NCI-H1417 treated with DMSO at 0.1 percent for 48 hours (cell line): ENCODE measurements around the gene SEC24D.

ENCODE experiments used
- DNase-seq: peaks from one replicate; lab custom pipeline; 2025; lab: John Stamatoyannopoulos, UW

The SEC24D gene

GRCh38 chr4:118842055-118842454 is 6.1 kb upstream of the SEC24D start:
- no peak for DNase-seq

DNA sequence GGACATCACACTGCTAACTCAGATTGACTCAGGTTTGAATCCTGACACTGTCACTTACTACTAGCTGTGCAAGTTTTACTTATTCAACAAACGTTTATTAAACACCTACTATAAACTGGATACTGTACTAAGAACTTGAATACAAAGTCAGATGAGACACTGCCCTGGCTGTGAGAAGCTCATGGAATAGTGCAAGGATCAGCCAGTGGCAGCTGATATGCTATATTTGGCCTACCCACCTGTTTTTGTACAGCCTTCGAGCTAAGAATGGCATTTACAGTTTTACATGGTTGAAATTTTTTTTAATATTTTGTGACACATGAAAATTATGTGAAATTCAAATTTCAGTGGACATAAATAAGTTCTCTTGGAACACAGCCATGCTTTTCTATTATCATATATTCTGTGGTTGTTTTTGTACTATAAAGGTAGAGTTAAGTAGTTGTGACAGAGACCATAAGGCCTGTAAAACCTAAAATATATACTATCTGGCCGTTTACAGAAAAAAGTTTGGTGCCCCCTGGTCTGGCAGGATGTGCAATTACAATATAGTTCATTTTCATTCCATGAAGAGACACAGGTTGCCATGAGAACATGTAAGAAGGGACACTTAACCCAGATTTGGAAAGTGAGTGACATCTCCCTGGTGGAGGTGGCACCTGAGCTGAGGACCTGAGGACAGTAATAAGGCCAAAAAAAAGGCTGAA is 3.4 kb upstream of the SEC24D start:
- no peak for DNase-seq

DNA sequence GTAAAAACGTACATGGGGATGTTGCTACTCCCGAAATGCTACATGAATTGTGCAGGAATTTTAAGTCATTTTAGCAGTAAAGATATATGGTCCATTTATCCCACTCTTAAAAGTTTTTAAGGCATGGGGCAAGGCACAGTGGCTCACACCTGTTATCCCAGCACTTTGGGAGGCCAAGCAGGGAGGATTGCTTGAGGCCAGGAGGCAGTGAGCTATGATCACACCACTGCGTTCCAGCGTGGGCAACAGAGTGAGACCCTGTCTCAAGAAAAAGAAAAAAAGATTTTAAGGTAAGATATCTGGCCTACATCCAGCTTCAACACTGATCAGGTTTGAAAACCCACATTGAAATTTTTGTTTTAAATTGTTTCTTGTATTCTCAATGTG is 1.2 kb upstream of the SEC24D start:
- no peak for DNase-seq

DNA sequence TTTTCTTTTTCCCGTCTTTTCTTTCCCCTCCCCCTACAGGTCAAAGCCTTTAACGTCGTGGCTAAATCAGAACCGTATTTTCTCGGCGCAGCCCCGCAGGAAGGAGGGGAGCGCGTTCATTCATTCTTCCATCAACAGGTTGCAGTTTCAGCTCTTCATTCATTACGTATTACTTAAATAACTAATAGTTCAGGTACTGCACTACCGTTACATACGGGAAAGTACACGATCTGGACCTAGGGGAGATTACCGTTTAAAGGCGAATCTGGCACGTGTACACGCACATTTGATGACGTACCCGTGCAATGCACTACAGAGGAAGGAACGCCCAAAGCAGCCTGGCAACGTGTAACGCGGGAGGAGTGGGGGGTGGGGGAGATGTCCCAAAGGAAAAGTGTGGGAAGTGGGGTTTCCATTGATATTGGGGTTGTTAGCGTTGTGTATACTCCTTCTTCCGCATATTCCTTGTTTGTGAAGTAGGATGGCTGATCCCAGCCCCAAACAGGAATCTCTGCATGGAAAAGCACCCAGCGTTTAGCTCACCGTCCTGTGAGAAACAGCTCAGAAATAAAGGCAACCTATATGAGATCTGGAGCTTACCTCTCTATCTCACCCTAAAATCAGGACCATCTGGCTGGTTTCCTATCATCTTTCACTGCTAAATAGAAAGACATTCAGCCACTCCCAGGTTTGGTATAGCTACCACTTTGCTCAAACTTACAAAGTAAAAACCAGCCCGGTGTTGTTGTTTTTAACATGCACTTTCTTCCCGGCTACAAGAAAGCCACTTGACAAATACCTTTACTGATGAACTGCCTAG is 585 bp upstream of the SEC24D start:
- no peak for DNase-seq

GRCh38 chr4:118834960-118835569 is 861 bp downstream of the SEC24D start:
- DNase-seq = no peak

- no peak for DNase-seq
These were observed 1.9 kb downstream of the SEC24D start for GRCh38 chr4:118834070-118834469.

GRCh38 chr4:118833192-118833820 is 2.6 kb downstream of the SEC24D start:
- DNase-seq = no peak

- no peak for DNase-seq
These were observed 6.8 kb downstream of the SEC24D start for GRCh38 chr4:118829107-118829506.

- DNase-seq = no peak
These were observed 9.0 kb downstream of the SEC24D start for GRCh38 chr4:118826723-118827444.

GRCh38 chr4:118825799-118826198 is 10.1 kb downstream of the SEC24D start:
- no peak for DNase-seq

GRCh38 chr4:118824141-118824540 is 11.8 kb downstream of the SEC24D start:
- no peak for DNase-seq

DNA sequence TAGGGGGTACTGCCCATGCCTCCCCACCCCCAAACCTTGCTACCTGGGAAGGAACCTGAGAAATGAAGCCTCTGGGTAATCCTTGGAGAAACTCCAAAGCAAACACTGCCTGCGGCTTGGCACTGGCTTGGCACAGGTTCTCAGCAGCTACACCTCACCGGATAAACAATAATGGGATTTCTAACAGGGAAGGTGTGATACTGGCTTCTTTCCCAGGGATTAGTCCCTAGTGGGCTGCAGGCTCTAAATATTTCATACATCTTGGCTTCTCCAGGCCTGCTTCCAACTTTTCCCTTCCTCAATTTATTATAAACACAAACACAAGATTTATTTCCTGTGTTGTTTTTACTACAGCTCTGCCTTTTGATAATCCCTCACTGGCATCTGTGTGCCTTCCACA is 12.5 kb downstream of the SEC24D start:
- DNase-seq = no peak

DNA sequence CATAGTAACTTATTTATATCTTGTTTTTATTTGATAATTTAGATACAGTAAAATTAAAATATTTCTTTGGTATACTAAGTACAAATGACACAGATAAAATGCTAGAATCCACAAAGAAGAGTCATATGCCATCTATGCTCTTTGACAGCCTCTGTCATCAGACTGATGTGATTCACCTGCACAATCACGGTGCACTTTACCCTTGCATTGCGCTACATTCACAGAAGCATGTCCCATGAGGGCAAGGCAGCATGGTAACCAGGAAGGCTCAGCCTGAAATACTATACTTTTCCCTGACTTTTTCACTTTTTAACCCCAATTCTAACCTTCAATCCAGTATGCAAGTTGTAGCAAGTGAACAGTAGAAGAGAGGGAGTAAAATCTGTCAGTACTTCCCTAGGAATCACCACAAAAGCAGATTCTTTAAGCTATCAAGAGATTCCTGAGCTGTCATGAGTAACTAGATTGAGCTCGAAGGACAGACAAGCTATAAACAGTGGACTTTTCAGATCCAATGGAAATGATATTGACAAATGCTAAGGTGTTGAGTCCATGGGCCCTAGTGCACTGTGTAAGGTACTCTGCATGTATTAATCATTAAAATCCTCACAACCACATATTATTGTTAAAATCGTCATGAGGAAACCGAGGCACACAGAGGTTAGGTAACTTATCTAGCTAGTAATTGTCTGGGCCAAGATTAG is 14.2 kb downstream of the SEC24D start:
- no peak for DNase-seq

DNA sequence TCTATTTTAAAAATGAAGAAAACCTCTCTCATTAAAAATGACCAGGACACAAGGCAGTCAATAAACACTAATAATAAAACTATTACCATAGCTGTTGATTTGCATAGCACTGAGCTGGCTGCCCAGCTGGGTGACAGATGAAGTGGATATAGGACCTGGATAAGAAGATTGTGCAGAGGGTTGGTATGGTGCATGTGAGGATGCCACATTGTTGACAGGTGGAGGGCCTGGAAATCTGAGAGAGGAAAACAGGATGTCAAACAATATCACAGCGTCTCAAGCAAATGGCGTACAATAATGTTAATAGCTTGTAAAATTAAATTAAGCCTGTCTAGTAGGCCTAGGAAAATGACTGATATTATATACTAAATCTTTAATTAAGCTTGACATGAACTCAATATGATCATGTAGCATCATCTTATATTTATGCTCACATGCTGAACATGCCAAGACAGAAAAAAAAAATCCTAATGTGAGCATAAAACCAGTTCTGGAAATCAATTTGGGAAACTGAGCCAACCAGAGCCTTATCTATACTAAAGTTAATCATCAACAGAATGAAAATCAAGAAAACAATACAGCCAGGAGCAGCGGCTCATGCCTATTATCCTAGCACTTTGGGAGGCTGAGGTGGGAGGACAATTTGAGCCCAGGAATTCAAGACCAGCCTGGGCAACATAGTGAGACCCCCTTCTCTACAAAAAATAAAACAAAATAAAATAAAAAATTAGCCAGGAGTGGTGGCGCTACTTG is 18.6 kb downstream of the SEC24D start:
- no peak for DNase-seq

DNA sequence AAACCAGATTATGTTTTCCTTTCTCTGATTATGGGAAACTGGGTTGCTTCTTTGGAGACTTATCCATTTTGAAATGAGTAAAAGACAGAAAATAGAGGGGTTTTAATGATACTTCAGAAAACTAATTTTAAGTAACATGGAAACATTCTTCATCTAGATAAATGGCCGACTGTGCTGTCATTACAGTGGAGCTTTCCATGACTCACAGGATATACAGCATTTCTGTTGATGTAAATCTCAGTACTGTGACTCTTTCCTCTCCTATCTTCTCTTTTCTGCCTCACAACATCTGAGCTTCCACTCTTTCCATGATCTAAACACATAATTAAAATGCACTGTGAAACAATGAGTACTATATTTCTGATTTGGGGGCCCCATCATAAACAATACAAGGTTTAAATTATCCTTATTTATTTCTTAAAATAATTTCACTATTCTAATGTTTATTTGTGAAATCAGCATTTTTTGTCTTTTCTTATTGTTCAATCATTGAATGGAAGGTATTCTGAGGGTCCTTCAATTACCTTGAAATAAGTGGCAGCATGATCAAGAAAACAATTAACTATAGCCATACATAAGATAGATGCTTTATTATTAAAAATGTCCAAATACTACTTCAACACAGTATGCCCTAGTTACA is 19.3 kb downstream of the SEC24D start:
- DNase-seq = no peak

GRCh38 chr4:118814891-118815290 is 21.0 kb downstream of the SEC24D start:
- DNase-seq = no peak

- no peak for DNase-seq
These were observed 21.9 kb downstream of the SEC24D start for GRCh38 chr4:118814058-118814457.

DNA sequence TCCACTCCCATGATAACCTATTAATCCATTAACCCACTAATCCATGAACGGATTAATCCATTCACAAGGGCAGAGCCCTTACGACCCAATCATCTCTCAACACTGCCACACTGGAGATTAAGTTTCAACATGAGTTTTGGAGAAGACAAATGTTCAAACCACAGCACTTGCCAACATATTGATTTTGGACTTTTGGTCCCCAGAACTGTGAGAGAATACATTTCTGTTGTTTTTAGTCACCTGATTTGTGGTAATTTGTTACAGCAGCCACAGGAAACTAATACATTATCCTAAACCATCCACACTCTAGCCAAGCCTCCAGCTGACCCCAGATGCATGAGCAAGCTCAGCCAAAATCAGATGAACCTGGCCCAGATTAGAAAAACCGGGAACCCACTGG is 22.4 kb downstream of the SEC24D start:
- no peak for DNase-seq

DNA sequence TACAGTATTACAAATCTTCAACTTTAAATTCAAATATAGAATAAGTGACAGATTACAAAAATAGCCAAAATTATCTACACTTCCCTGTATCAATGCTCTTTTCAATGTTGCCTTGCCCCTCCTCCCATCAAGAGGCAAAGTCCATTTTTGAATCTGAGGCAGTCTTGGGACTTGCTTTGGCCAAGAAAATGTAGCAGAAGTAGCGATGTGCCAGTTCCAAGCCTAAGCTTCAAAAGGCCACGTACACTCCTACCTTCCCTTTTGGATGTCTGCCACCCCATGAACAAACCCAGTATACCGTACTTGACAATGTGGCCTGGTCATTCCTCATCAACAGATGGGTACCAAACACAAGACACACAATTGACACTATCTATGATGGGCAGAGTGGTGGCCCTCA is 24.1 kb downstream of the SEC24D start:
- no peak for DNase-seq
